GM20000 (cell line): ENCODE results near the gene KIF6.
"Not testable (repeated sequence)": the region's sequence is repeated elsewhere in the genome, so short reads cannot be mapped to it uniquely, and the experiment has no call there.

Source experiments
- DNase-seq: peaks from one replicate; pipeline ENCODE4 v3.0.0; 2012; ENCODE audit warnings: low spot score
- CTCF ChIP-seq: IDR thresholded peaks from 2 replicates; pipeline ENCODE4 v1.5.1; 2012; ENCODE audit warnings: mild to moderate bottlenecking, control low read depth; ENCODE audit errors: extremely low read depth, missing control alignments

The KIF6 gene

GRCh38 chr6:39294899-39295298 is 430.3 kb downstream of the KIF6 start:
- DNase-seq: no peak
- TF ChIP-seq CTCF: no peak

GRCh38 chr6:39294133-39294532 is 431.1 kb downstream of the KIF6 start:
- no peak for TF ChIP-seq CTCF
- no peak for DNase-seq

GRCh38 chr6:39292637-39293036 is 432.6 kb downstream of the KIF6 start:
- no peak for TF ChIP-seq CTCF
- no peak for DNase-seq

GRCh38 chr6:39289490-39289889 is 435.7 kb downstream of the KIF6 start:
- TF ChIP-seq CTCF: no peak
- DNase-seq: no peak

- no peak for DNase-seq
These were observed 437.6 kb downstream of the KIF6 start for GRCh38 chr6:39287601-39288000.

GRCh38 chr6:39286596-39286995 is 438.6 kb downstream of the KIF6 start:
- DNase-seq: not testable (repeated sequence)

More at GRCh38 chr6:39287601-39288000, 437.6 kb downstream of the KIF6 start:
- TF ChIP-seq CTCF: no peak

GRCh38 chr6:39282774-39283173 is 442.4 kb downstream of the KIF6 start:
- TF ChIP-seq CTCF: no peak

GRCh38 chr6:39281312-39281980 is 443.8 kb downstream of the KIF6 start:
- TF ChIP-seq CTCF: no peak
- DNase-seq: no peak

More at GRCh38 chr6:39282774-39283173, 442.4 kb downstream of the KIF6 start:
- DNase-seq: no peak
